IMR-90 (cell line): ENCODE results near the gene PNMA8C. TPM values are rescaled to one million over a fixed set of nuclear protein-coding genes. Genes with fewer than 3 reads are reported as not detected.

Source experiments
- ATAC-seq: fragments of 200-7000 bp; cut with Tn5 transposase; 2 replicates; pipeline ENCODE4 v1.9.1; 2020; ENCODE audit warnings: low read depth, mild to moderate bottlenecking, moderate library complexity
- BruUV-seq: library from RNA; stranded (reverse); fragments of 400-500 nt; replicated peaks from 2 replicates; lab custom pipeline; 2021; lab: Mats Ljungman, UMichigan
- CTCF ChIA-PET: fragments of 300-600 bp; formaldehyde crosslinking; extraction: SDS; loops from one replicate; lab custom pipeline; 2021; ENCODE audit warnings: antibody characterized with exemption; lab: Yijun Ruan, JAX
- POLR2A ChIA-PET: fragments of 300-600 bp; sonication (Branson Sonifier 250); formaldehyde crosslinking; loops from one replicate; lab custom pipeline; 2022; ENCODE audit warnings: antibody characterized with exemption; ENCODE audit not compliant: unreplicated experiment; lab: Charles Lee
- DNase-seq: peaks from one replicate; pipeline ENCODE4 v3.0.0; 2013
- H2AFZ ChIP-seq: replicated peaks from 2 replicates; pipeline ENCODE3; 2013; ENCODE audit warnings: low read length, mild to moderate bottlenecking; ENCODE audit not compliant: poor library complexity
- H2AK5ac ChIP-seq: 2 replicates; pipeline ENCODE4 v1.6.1; 2013; ENCODE audit warnings: low read depth, low read length, inconsistent platforms
- H2AK9ac ChIP-seq: replicated peaks from 2 replicates; pipeline ENCODE3; 2013; ENCODE audit warnings: mild to moderate bottlenecking, low read depth, low read length, moderate library complexity; ENCODE audit not compliant: poor library complexity
- H2BK120ac ChIP-seq: 2 replicates; pipeline ENCODE4 v1.6.1; 2013; ENCODE audit warnings: low read depth, low read length, inconsistent platforms
- H2BK15ac ChIP-seq: 3 replicates; pipeline ENCODE4 v1.6.1; 2013; ENCODE audit warnings: low read depth, low read length, inconsistent platforms
- H2BK20ac ChIP-seq: 2 replicates; pipeline ENCODE4 v1.6.1; 2013; ENCODE audit warnings: low read depth, mild to moderate bottlenecking, inconsistent platforms, low read length, moderate library complexity
- H2BK5ac ChIP-seq: 2 replicates; pipeline ENCODE4 v1.6.1; 2013; ENCODE audit warnings: mild to moderate bottlenecking, low read depth, low read length, inconsistent platforms; ENCODE audit not compliant: poor library complexity, severe bottlenecking
- H3K14ac ChIP-seq: replicated peaks from 2 replicates; pipeline ENCODE4 v1.6.1; 2013; ENCODE audit warnings: low read depth, low read length, inconsistent platforms
- H3K18ac ChIP-seq: 2 replicates; pipeline ENCODE4 v1.6.1; 2013; ENCODE audit warnings: low read depth, low read length, control low read depth
- H3K23ac ChIP-seq: 2 replicates; pipeline ENCODE4 v1.6.1; 2013; ENCODE audit warnings: low read depth, low read length, inconsistent platforms
- H3K27ac ChIP-seq: 2 replicates; pipeline ENCODE4 v1.5.1; 2013; ENCODE audit warnings: mild to moderate bottlenecking, control low read depth, low read length; ENCODE audit not compliant: insufficient read depth
- H3K27me3 ChIP-seq: 2 replicates; pipeline ENCODE4 v1.6.1; 2013; ENCODE audit warnings: low read length; ENCODE audit not compliant: control insufficient read depth, insufficient read depth
- H3K36me3 ChIP-seq: 2 replicates; pipeline ENCODE4 v1.6.1; 2013; ENCODE audit warnings: low read length, mixed read lengths; ENCODE audit not compliant: control insufficient read depth, insufficient read depth
- H3K4ac ChIP-seq: 2 replicates; pipeline ENCODE4 v1.6.1; 2013; ENCODE audit warnings: low read depth, low read length, inconsistent platforms
- H3K4me1 ChIP-seq: 2 replicates; pipeline ENCODE4 v1.6.1; 2013; ENCODE audit warnings: low read length, mixed read lengths; ENCODE audit not compliant: control insufficient read depth, insufficient read depth
- H3K4me2 ChIP-seq: 2 replicates; pipeline ENCODE4 v1.6.1; 2013; ENCODE audit warnings: low read depth, mild to moderate bottlenecking, control low read depth, low read length, moderate library complexity
- H3K4me3 ChIP-seq: 2 replicates; pipeline ENCODE4 v1.5.1; 2013; ENCODE audit warnings: low read depth, mild to moderate bottlenecking, control low read depth, low read length, moderate library complexity; ENCODE audit not compliant: insufficient read depth
- H3K56ac ChIP-seq: 2 replicates; pipeline ENCODE4 v1.6.1; 2013; ENCODE audit warnings: low read length, inconsistent platforms; ENCODE audit not compliant: insufficient read depth; ENCODE audit errors: extremely low read depth
- H3K79me1 ChIP-seq, 2 experiments: 2 replicates each; pipeline ENCODE4 v1.6.1; 2013; ENCODE audit warnings: low read length in 2 of 2, inconsistent platforms in 1 of 2, low read depth in 1 of 2
- H3K9ac ChIP-seq: 2 replicates; pipeline ENCODE4 v1.6.1; 2013; ENCODE audit warnings: low read depth, low read length, control low read depth
- H3K9me1 ChIP-seq: 2 replicates; pipeline ENCODE4 v1.6.1; 2013; ENCODE audit warnings: low read length, inconsistent platforms; ENCODE audit not compliant: insufficient read depth
- H3K9me3 ChIP-seq: 2 replicates; pipeline ENCODE4 v1.6.1; 2013; ENCODE audit warnings: low read length; ENCODE audit not compliant: control insufficient read depth, insufficient read depth
- H4K20me1 ChIP-seq: 2 replicates; pipeline ENCODE4 v1.6.1; 2013; ENCODE audit warnings: low read length, inconsistent platforms; ENCODE audit not compliant: insufficient read depth
- H4K5ac ChIP-seq: 2 replicates; pipeline ENCODE4 v1.6.1; 2013; ENCODE audit warnings: mild to moderate bottlenecking, low read depth, low read length, control low read depth
- H4K8ac ChIP-seq, 2 experiments: 2 replicates each; pipeline ENCODE4 v1.6.1; 2013; ENCODE audit warnings: low read depth in 2 of 2, low read length in 2 of 2, control low read depth in 1 of 2, inconsistent platforms in 1 of 2
- H4K91ac ChIP-seq: 2 replicates; pipeline ENCODE4 v1.6.1; 2013; ENCODE audit warnings: low read depth, low read length, inconsistent platforms; ENCODE audit not compliant: insufficient read depth
- BHLHE40 ChIP-seq: fragments of 150-350 bp; IDR thresholded peaks from 2 replicates; pipeline ENCODE4 v1.6.1; 2016; ENCODE audit warnings: mild to moderate bottlenecking, low read depth, low read length
- CEBPB ChIP-seq: IDR thresholded peaks from 2 replicates; pipeline ENCODE4 v1.6.1; 2012; ENCODE audit warnings: low read depth, low read length, improper control_type of control experiment
- CHD1 ChIP-seq: IDR thresholded peaks from 2 replicates; pipeline ENCODE4 v1.6.1; 2012; ENCODE audit warnings: low read depth, low read length, improper control_type of control experiment
- CTCF ChIP-seq: conservative IDR thresholded peaks from 2 replicates; pipeline ENCODE4 v1.5.1; 2012; ENCODE audit warnings: mild to moderate bottlenecking, low read depth, low read length, improper control_type of control experiment
- ELK1 ChIP-seq: fragments of 150-350 bp; IDR thresholded peaks from 2 replicates; pipeline ENCODE4 v1.6.1; 2016; ENCODE audit warnings: low read depth, mild to moderate bottlenecking, low read length, moderate library complexity, borderline replicate concordance
- FOS ChIP-seq: fragments of 150-350 bp; IDR thresholded peaks from 2 replicates; pipeline ENCODE4 v1.6.1; 2016; ENCODE audit warnings: low read depth, low read length
- MAFK ChIP-seq: IDR thresholded peaks from 2 replicates; pipeline ENCODE4 v1.6.1; 2012; ENCODE audit warnings: low read depth, low read length, improper control_type of control experiment
- MAZ ChIP-seq: IDR thresholded peaks from 2 replicates; pipeline ENCODE4 v1.6.1; 2012; ENCODE audit warnings: low read depth, mild to moderate bottlenecking, low read length, improper control_type of control experiment, moderate library complexity, borderline replicate concordance
- MXI1 ChIP-seq: IDR thresholded peaks from 2 replicates; pipeline ENCODE4 v1.6.1; 2012; ENCODE audit warnings: low read depth, mild to moderate bottlenecking, low read length, moderate library complexity, borderline replicate concordance
- NFE2L2 ChIP-seq: fragments of 150-350 bp; IDR thresholded peaks from 2 replicates; pipeline ENCODE4 v1.6.1; 2016; ENCODE audit warnings: low read depth, mild to moderate bottlenecking, low read length
- POLR2A ChIP-seq: IDR thresholded peaks from 2 replicates; pipeline ENCODE4 v1.6.1; 2012; ENCODE audit warnings: mild to moderate bottlenecking, low read depth, low read length
- RAD21 ChIP-seq: IDR thresholded peaks from 2 replicates; pipeline ENCODE4 v1.6.1; 2012; ENCODE audit warnings: low read length, improper control_type of control experiment
- RCOR1 ChIP-seq: IDR thresholded peaks from 2 replicates; pipeline ENCODE4 v1.6.1; 2012; ENCODE audit warnings: mild to moderate bottlenecking, low read length, improper control_type of control experiment; ENCODE audit not compliant: insufficient replicate concordance
- RFX5 ChIP-seq: IDR thresholded peaks from 2 replicates; pipeline ENCODE4 v1.8.0; 2012; ENCODE audit warnings: low read depth, mild to moderate bottlenecking, low read length, moderate library complexity
- SMC3 ChIP-seq: fragments of 150-350 bp; IDR thresholded peaks from 2 replicates; pipeline ENCODE4 v1.6.1; 2016; ENCODE audit warnings: low read depth, mild to moderate bottlenecking, antibody characterized with exemption, low read length, moderate library complexity
- WGBS, 2 experiments: methylation state at CpG; one replicate each; pipeline versions ENCODE4 v1.1.5 to v1.1.7; 2013; ENCODE audit warnings: missing lambda C conversion rate in 2 of 2; ENCODE audit not compliant: insufficient read length in 1 of 2; ENCODE audit errors: extremely low coverage in 2 of 2; 5-methylcytosine and 5-hydroxymethylcytosine counted together
- dilution Hi-C: fragments of 300-500 bp; cut with HindIII; formaldehyde crosslinking; loops from one replicate; pipeline ENCODE4 v1.14.3; 2018; ENCODE audit warnings: low sequenced_read_pairs; ENCODE audit not compliant: unreplicated experiment
- in situ Hi-C: fragments of 300-500 bp; cut with MboI; formaldehyde crosslinking; loops from 3 replicates; pipeline ENCODE4 v1.14.3; 2019; ENCODE audit warnings: low sequenced_read_pairs, inconsistent platforms, mixed read lengths
- intact Hi-C: fragments of 100-400 bp; cut with micrococcal nuclease; formaldehyde crosslinking; loops from 2 replicates; pipeline ENCODE4 v1.10.0; 2022
- polyA plus RNA-seq, 3 experiments: library from polyadenylated mRNA; depleted of rRNA; stranded (reverse); fragments of >200 nt; gene quantifications; 2 replicates each; pipeline ENCODE4 v1.2.3, GENCODE V29; 2012; ENCODE audit warnings: low replicate concordance in 1 of 3
- total RNA-seq: library from RNA; depleted of rRNA; stranded (reverse); fragments of >200 nt; gene quantifications from 2 replicates; pipeline ENCODE4 v1.2.3, GENCODE V29; 2012
- TF ChIP-seq, protein P1 (sequence below): fragments of 150-350 bp; IDR thresholded peaks from 2 replicates; pipeline ENCODE4 v1.6.1; 2017; ENCODE audit warnings: mild to moderate bottlenecking, antibody characterized with exemption, low read length, low read depth

Gene PNMA8C
- total and polyA plus RNA-seq, 2 of the 4 experiments (the other 2 are of a cell fraction): 0.09 to 0.18 TPM

- ATAC-seq (no peak), DNase-seq (no peak)
- 0 out of 2 replicates have a peak, but pooled peaks cover 2% of the 10 kb centered on the region for H3K9me1 ChIP-seq
- ChIA-PET POLR2A (no interaction called here), CTCF (no interaction called here)
- no peak overlapping the region for H3K4me3 ChIP-seq
- no TSS peak for BruUV-seq
- no peak overlapping the region for H3K4me2 ChIP-seq
- no peak overlapping the region for H2BK20ac ChIP-seq
- H3K23ac ChIP-seq: no peak overlapping the region
- H3K4ac ChIP-seq: no peak overlapping the region
- peaks cover 1% of the 10 kb centered on the region; the same call in 1 of the 2 replicates for H3K4me1 ChIP-seq
- no peak overlapping the region for H3K18ac ChIP-seq
- no peaks in the 10 kb centered on the region for H3K79me1 ChIP-seq
- H3K9me3 ChIP-seq: peaks cover 6% of the 10 kb centered on the region
- no peak overlapping the region for H3K56ac ChIP-seq
- intact Hi-C loops: no loop called here
- H2BK5ac ChIP-seq: no peak overlapping the region
- H4K91ac ChIP-seq: no peak overlapping the region
- H3K27ac ChIP-seq: no peak overlapping the region
- H2BK120ac ChIP-seq: no peak overlapping the region
- no peak overlapping the region for H2AK5ac ChIP-seq
- H2AK9ac ChIP-seq: no peak overlapping the region
- H4K5ac ChIP-seq: no peak overlapping the region
- H2BK15ac ChIP-seq: no peak overlapping the region
- H3K27me3 ChIP-seq: peaks cover 8% of the 10 kb centered on the region
- no peak overlapping the region for H4K8ac ChIP-seq
- H3K9ac ChIP-seq: no peak overlapping the region
- dilution Hi-C loops: no loop called here
- H3K36me3 ChIP-seq: no peaks in the 10 kb centered on the region
- no peak for TF ChIP-seq RAD21
- no peak for TF ChIP-seq RCOR1
- TF ChIP-seq MXI1: no peak
- TF ChIP-seq SMC3: no peak
- TF ChIP-seq CHD1: no peak
- TF ChIP-seq CEBPB: no peak
- TF ChIP-seq CTCF: no peak
- TF ChIP-seq ELK1: no peak
- no peak for TF ChIP-seq NFE2L2
- TF ChIP-seq, protein P1, sequence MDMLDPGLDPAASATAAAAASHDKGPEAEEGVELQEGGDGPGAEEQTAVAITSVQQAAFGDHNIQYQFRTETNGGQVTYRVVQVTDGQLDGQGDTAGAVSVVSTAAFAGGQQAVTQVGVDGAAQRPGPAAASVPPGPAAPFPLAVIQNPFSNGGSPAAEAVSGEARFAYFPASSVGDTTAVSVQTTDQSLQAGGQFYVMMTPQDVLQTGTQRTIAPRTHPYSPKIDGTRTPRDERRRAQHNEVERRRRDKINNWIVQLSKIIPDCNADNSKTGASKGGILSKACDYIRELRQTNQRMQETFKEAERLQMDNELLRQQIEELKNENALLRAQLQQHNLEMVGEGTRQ: no peak
- TF ChIP-seq MAZ: no peak
- no peak for TF ChIP-seq POLR2A
- TF ChIP-seq RFX5: no peak
- TF ChIP-seq BHLHE40: no peak
- TF ChIP-seq FOS: no peak
- TF ChIP-seq MAFK: no peak
- no peak overlapping the region for H3K14ac ChIP-seq
- H2AFZ ChIP-seq: no peak overlapping the region
- WGBS, 2 experiments: no CpG with 5 or more reads among the region's 3 CpGs
- in situ Hi-C loops: no loop called here
- H4K20me1 ChIP-seq: no peaks in the 10 kb centered on the region
These were observed 18.3 kb upstream of the PNMA8C start for GRCh38 chr19:46447006-46447405.
